ENCODE results near the gene TMEM151A. TPM values are rescaled to one million over a fixed set of nuclear protein-coding genes. Genes with fewer than 3 reads are reported as not detected.

TMEM151A gene
- total RNA-seq, 4 donors from 2014 or later = not detected

- no peak for TF ChIP-seq CTCF (IDR thresholded peaks at IDR 0.05; ENCODE audit: low read depth)
Observed at GRCh38 chr11:66314186-66314501, 22.4 kb downstream of the TMEM151A start.

GRCh38 chr11:66314561-66315497 lies 23.1 kb downstream of the TMEM151A start:
- no peak for TF ChIP-seq CTCF (IDR thresholded peaks at IDR 0.05; ENCODE audit: low read depth)

GRCh38 chr11:66315498-66315885 lies 23.8 kb downstream of the TMEM151A start:
- no peak for TF ChIP-seq CTCF (IDR thresholded peaks at IDR 0.05; ENCODE audit: low read depth)

GRCh38 chr11:66315921-66316811 lies 24.5 kb downstream of the TMEM151A start:
- TF ChIP-seq CTCF (IDR thresholded peaks at IDR 0.05; ENCODE audit: low read depth) = no peak

GRCh38 chr11:66316849-66317251 lies 25.2 kb downstream of the TMEM151A start, which contains the start of gene CD248:
CD248 (minus strand) TSS chr11:66317044; CDS start chr11:66317027, 17 bp downstream.
- no peak for TF ChIP-seq CTCF (IDR thresholded peaks at IDR 0.05; ENCODE audit: low read depth)

GRCh38 chr11:66317322-66317722 lies 25.6 kb downstream of the TMEM151A start:
- TF ChIP-seq CTCF (IDR thresholded peaks at IDR 0.05; ENCODE audit: low read depth) = no peak
